GM23248 (cell line): Measurements from ENCODE around the gene EFCAB11. TPM values are rescaled to one million over a fixed set of nuclear protein-coding genes. Genes with fewer than 3 reads are reported as not detected.
"Not testable (repeated sequence)": the region's sequence is repeated elsewhere in the genome, so short reads cannot be mapped to it uniquely, and the experiment has no call there.

ENCODE experiments used
- DNase-seq: peaks from one replicate; pipeline ENCODE4 v3.0.0-alpha.2; 2015
- H2AFZ ChIP-seq: fragments of 200-600 bp; sonication (generic); 2 replicates; pipeline ENCODE4 v1.6.1; 2016; ENCODE audit warnings: antibody characterized with exemption
- H3F3A ChIP-seq: fragments of 200-600 bp; sonication (generic); 2 replicates; pipeline ENCODE4 v1.6.1; 2016; ENCODE audit warnings: mild to moderate bottlenecking, antibody characterized with exemption, mixed run types; ENCODE audit not compliant: insufficient read depth
- H3K27ac ChIP-seq: fragments of 200-600 bp; sonication (generic); 2 replicates; pipeline ENCODE4 v1.5.1; 2016; ENCODE audit warnings: mild to moderate bottlenecking
- H3K27me3 ChIP-seq: fragments of 200-600 bp; sonication (generic); replicated peaks from 2 replicates; pipeline ENCODE4 v1.6.1; 2016; ENCODE audit warnings: mild to moderate bottlenecking; ENCODE audit not compliant: insufficient read depth
- H3K36me3 ChIP-seq: fragments of 200-600 bp; sonication (generic); 2 replicates; pipeline ENCODE4 v1.6.1; 2016; ENCODE audit warnings: low read depth, mild to moderate bottlenecking
- H3K4me1 ChIP-seq: fragments of 200-600 bp; sonication (generic); 2 replicates; pipeline ENCODE4 v1.6.1; 2016; ENCODE audit warnings: mild to moderate bottlenecking; ENCODE audit not compliant: insufficient read depth
- H3K4me2 ChIP-seq: fragments of 200-600 bp; sonication (generic); one replicate; pipeline ENCODE4 v1.6.1; 2016; ENCODE audit warnings: mild to moderate bottlenecking; ENCODE audit not compliant: unreplicated experiment
- H3K4me3 ChIP-seq: fragments of 200-600 bp; sonication (generic); 2 replicates; pipeline ENCODE4 v1.5.1; 2016; ENCODE audit warnings: mild to moderate bottlenecking
- H3K79me2 ChIP-seq: fragments of 200-600 bp; sonication (generic); 2 replicates; pipeline ENCODE4 v1.6.1; 2016; ENCODE audit warnings: mild to moderate bottlenecking; ENCODE audit not compliant: insufficient read depth
- H3K9ac ChIP-seq: fragments of 200-600 bp; sonication (generic); 2 replicates; pipeline ENCODE4 v1.6.1; 2016; ENCODE audit warnings: mild to moderate bottlenecking
- H3K9me2 ChIP-seq: fragments of 200-600 bp; sonication (generic); 2 replicates; pipeline ENCODE4 v1.6.1; 2016; ENCODE audit warnings: mixed run types, mild to moderate bottlenecking, moderate library complexity; ENCODE audit not compliant: insufficient read depth
- H3K9me3 ChIP-seq: fragments of 200-600 bp; sonication (generic); one replicate; pipeline ENCODE4 v1.6.1; 2017; ENCODE audit warnings: low read depth
- H4K20me1 ChIP-seq: fragments of 200-600 bp; sonication (generic); 2 replicates; pipeline ENCODE4 v1.6.0; 2016; ENCODE audit not compliant: insufficient read depth
- EZH2 ChIP-seq: fragments of 200-600 bp; sonication (generic); IDR thresholded peaks from 2 replicates; pipeline ENCODE4 v1.6.1; 2018; ENCODE audit warnings: antibody characterized with exemption, mild to moderate bottlenecking; ENCODE audit not compliant: insufficient read depth, poor library complexity, severe bottlenecking
- EZH2phosphoT487 ChIP-seq: fragments of 200-600 bp; sonication (generic); IDR thresholded peaks from 2 replicates; pipeline ENCODE4 v1.6.1; 2018; ENCODE audit warnings: antibody characterized with exemption, moderate library complexity, mild to moderate bottlenecking, low read depth; ENCODE audit not compliant: insufficient read depth
- WGBS, 2 experiments: methylation state at CpG; one replicate each; pipeline ENCODE4 v1.1.6; 2015 to 2017; ENCODE audit warnings: low lambda C conversion rate in 2 of 2, low coverage in 1 of 2; ENCODE audit errors: missing lambda C conversion rate in 2 of 2; 5-methylcytosine and 5-hydroxymethylcytosine counted together
- in situ Hi-C: fragments of 300-500 bp; cut with MboI; formaldehyde crosslinking; loops from 2 replicates; pipeline ENCODE4 v1.15.0; 2020
- polyA plus RNA-seq: library from polyadenylated mRNA; unstranded; fragments of >200 nt; fragmentation: Nextera tagmentation; extraction: Ambion mirVana; gene quantifications from 2 replicates; pipeline ENCODE4 v1.2.1, GENCODE V29; 2016
- total RNA-seq: library from RNA; depleted of rRNA; stranded (reverse); fragments of >200 nt; shearing (Covaris generic); gene quantifications from 2 replicates; pipeline ENCODE4 v1.2.3, GENCODE V29; 2014

EFCAB11 gene
- total and polyA plus RNA-seq, 2 experiments from 2014 or later, result 7.9 to 16.4 TPM

GRCh38 chr14:89890589-89890988, 63.9 kb downstream of the EFCAB11 start:
- H4K20me1 ChIP-seq, result no peaks in the 10 kb centered on the region
- no peak overlapping the region for H2AFZ ChIP-seq
- 94 to 96% methylated on average over 4 of the region's 4 CpGs for WGBS, 2 experiments
- H3K4me3 ChIP-seq, result no peak overlapping the region
- DNase-seq, result no peak
- H3K79me2 ChIP-seq, result no peaks in the 10 kb centered on the region
- peaks cover 2% of the 10 kb centered on the region for H3K9me3 ChIP-seq
- H3K36me3 ChIP-seq, result no peaks in the 10 kb centered on the region
- no peaks in the 10 kb centered on the region for H3K9me2 ChIP-seq
- in situ Hi-C loops, result no loop called here
- no peak overlapping the region for H3K4me2 ChIP-seq
- no peaks in the 10 kb centered on the region for H3K27me3 ChIP-seq
- H3K27ac ChIP-seq, result no peak overlapping the region
- no peak overlapping the region for H3K9ac ChIP-seq
- TF ChIP-seq EZH2 (no peak), EZH2phosphoT487 (no peak)
- H3F3A ChIP-seq, result no peaks in the 10 kb centered on the region
- H3K4me1 ChIP-seq, result no peaks in the 10 kb centered on the region

- Histone ChIP-seq H3K36me3 (no peaks in the 10 kb centered on the region), H3K9me3 (peaks cover 2% of the 10 kb centered on the region), H2AFZ (no peak overlapping the region), H3K4me2 (no peak overlapping the region), H3K9ac (no peak overlapping the region), H3K27me3 (no peaks in the 10 kb centered on the region), H3K9me2 (no peaks in the 10 kb centered on the region), H3K4me3 (no peak overlapping the region), H3K79me2 (no peaks in the 10 kb centered on the region), H4K20me1 (no peaks in the 10 kb centered on the region), H3K27ac (no peak overlapping the region), H3K4me1 (no peaks in the 10 kb centered on the region), H3F3A (no peaks in the 10 kb centered on the region)
- WGBS, 2 experiments, result 71% methylated on average over 4 of the region's 4 CpGs
- TF ChIP-seq EZH2phosphoT487 (no peak), EZH2 (no peak)
- no peak for DNase-seq
- in situ Hi-C loops, result no loop called here
These were observed 64.9 kb downstream of the EFCAB11 start for GRCh38 chr14:89889626-89890025.

- 93 to 95% methylated on average over 2 of the region's 2 CpGs for WGBS, 2 experiments
- Histone ChIP-seq H3K27me3 (no peaks in the 10 kb centered on the region), H3K4me3 (no peak overlapping the region), H3K27ac (no peak overlapping the region), H3K9me2 (no peaks in the 10 kb centered on the region), H3K79me2 (no peaks in the 10 kb centered on the region), H3K9me3 (no peaks in the 10 kb centered on the region), H3K9ac (no peak overlapping the region), H3F3A (no peaks in the 10 kb centered on the region), H3K4me1 (no peaks in the 10 kb centered on the region), H4K20me1 (no peaks in the 10 kb centered on the region), H3K4me2 (no peak overlapping the region), H2AFZ (no peak overlapping the region), H3K36me3 (no peaks in the 10 kb centered on the region)
- no peak for TF ChIP-seq EZH2
- in situ Hi-C loops, result no loop called here
- DNase-seq, result no peak
These were observed 69.8 kb downstream of the EFCAB11 start for GRCh38 chr14:89884761-89885160.

GRCh38 chr14:89881839-89882238, 72.7 kb downstream of the EFCAB11 start:
- Histone ChIP-seq H3K27ac (no peak overlapping the region), H3K27me3 (no peaks in the 10 kb centered on the region), H3K9me2 (no peaks in the 10 kb centered on the region), H3K9ac (no peak overlapping the region), H3K79me2 (no peaks in the 10 kb centered on the region), H3K4me1 (no peaks in the 10 kb centered on the region), H3K9me3 (no peaks in the 10 kb centered on the region), H3K4me3 (no peak overlapping the region), H3K4me2 (no peak overlapping the region), H3K36me3 (no peaks in the 10 kb centered on the region), H3F3A (no peaks in the 10 kb centered on the region), H4K20me1 (no peaks in the 10 kb centered on the region), H2AFZ (no peak overlapping the region)
- no peak for DNase-seq
- TF ChIP-seq EZH2, result no peak
- no peak for TF ChIP-seq EZH2phosphoT487
- WGBS, 2 experiments, result 93 to 97% methylated on average over 1 of the region's 1 CpG
- in situ Hi-C loops, result no loop called here

DNA sequence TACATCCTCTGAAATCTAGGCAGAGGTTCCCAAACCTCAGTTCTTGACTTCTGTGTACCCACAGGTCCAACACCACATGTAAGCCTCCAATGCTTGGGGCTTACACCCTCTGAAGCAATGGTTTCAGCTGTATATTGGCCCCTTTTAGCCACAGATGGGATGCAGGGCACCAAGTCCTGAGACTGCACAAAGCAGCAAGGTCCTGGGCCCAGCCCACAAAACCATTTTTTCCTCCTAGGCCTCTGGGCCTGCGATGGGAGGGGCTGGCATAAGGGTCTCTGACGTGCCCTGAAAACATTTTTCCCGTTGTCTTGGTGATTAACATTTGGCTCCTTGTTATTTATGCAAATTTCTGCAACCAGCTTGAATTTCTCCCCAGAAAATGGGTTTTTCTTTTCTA, 80.4 kb downstream of the EFCAB11 start:
- H3K36me3 ChIP-seq, H3K4me1 ChIP-seq, in situ Hi-C loops, H3K9me2 ChIP-seq, H3K9me3 ChIP-seq, H3K79me2 ChIP-seq, H2AFZ ChIP-seq, H3K9ac ChIP-seq, H3F3A ChIP-seq, H3K4me2 ChIP-seq, H3K27ac ChIP-seq, H3K4me3 ChIP-seq, H3K27me3 ChIP-seq, DNase-seq, H4K20me1 ChIP-seq: not testable (repeated sequence)
- WGBS, 2 experiments, result 63 to 68% methylated on average over 3 of the region's 3 CpGs
